ENCODE results near the gene MAGEB5. TPM values are rescaled to one million over a fixed set of nuclear protein-coding genes. Genes with fewer than 3 reads are reported as not detected.

MAGEB5 gene
- total RNA-seq, 1 donor from 2014 or later, result not detected

- DNase-seq (ENCODE audit: low read depth), result no peak
- no peak for TF ChIP-seq CTCF (conservative IDR thresholded peaks at IDR 0.05; ENCODE audit: low read depth, low read length)
- no peak overlapping the region for H3K4me3 ChIP-seq (ENCODE audit: low read depth, low read length)
Observed at GRCh38 chrX:26253526-26253925, 37.6 kb downstream of the MAGEB5 start.

GRCh38 chrX:26254436-26254835 lies 38.5 kb downstream of the MAGEB5 start:
- DNase-seq (ENCODE audit: low read depth), result peak; percentile 76
- no peak for TF ChIP-seq CTCF (conservative IDR thresholded peaks at IDR 0.05; ENCODE audit: low read depth, low read length)
- H3K4me3 ChIP-seq (ENCODE audit: low read depth, low read length), result no peak overlapping the region

GRCh38 chrX:26262121-26262523 lies 46.2 kb downstream of the MAGEB5 start:
- no peak overlapping the region for H3K4me3 ChIP-seq (ENCODE audit: low read depth, low read length)
- peak; percentile 22 for DNase-seq (ENCODE audit: low read depth)
- no peak for TF ChIP-seq CTCF (conservative IDR thresholded peaks at IDR 0.05; ENCODE audit: low read depth, low read length)

Other genes starting within 250 kb of the MAGEB5 start
- not detected in 2 replicates for gene MAGEB18, start 77.8 kb upstream of the MAGEB5 start, total RNA-seq
- gene MAGEB6B, start 55.6 kb upstream of the MAGEB5 start, total RNA-seq, result not detected in 2 replicates
- gene MAGEB6, start 23.7 kb upstream of the MAGEB5 start, total RNA-seq, result not detected in 2 replicates

All from epithelial cell of proximal tubule (primary cell).